ENCODE measurements around the gene TMEM9.

Gene TMEM9

GRCh38 chr1:201169203-201169602 is 14.9 kb upstream of the TMEM9 start:
- TF ChIP-seq EP300 (IDR thresholded peaks at IDR 0.05; ENCODE audit: borderline replicate concordance): no peak
- TF ChIP-seq TAF1 (IDR thresholded peaks at IDR 0.05; ENCODE audit: low read depth): no peak
- no peak for TF ChIP-seq NFIC (IDR thresholded peaks at IDR 0.05)
- TF ChIP-seq MAX (IDR thresholded peaks at IDR 0.05): no peak
- no peak for TF ChIP-seq TCF12 (IDR thresholded peaks at IDR 0.05; ENCODE audit: low read depth)
- TF ChIP-seq REST (IDR thresholded peaks at IDR 0.05; ENCODE audit: low read depth): no peak
- TF ChIP-seq FOXM1 (IDR thresholded peaks at IDR 0.05; ENCODE audit: borderline replicate concordance, low read depth): no peak

GRCh38 chr1:201167041-201167991 is 13.0 kb upstream of the TMEM9 start:
- TF ChIP-seq YY1 (IDR thresholded peaks at IDR 0.05; ENCODE audit: low read depth): no peak
- TF ChIP-seq REST (IDR thresholded peaks at IDR 0.05; ENCODE audit: low read depth): no peak
- TF ChIP-seq MAX (IDR thresholded peaks at IDR 0.05): no peak
- TF ChIP-seq ZBTB7A (IDR thresholded peaks at IDR 0.05; ENCODE audit: low read depth): no peak
- no peak for TF ChIP-seq FOXM1 (IDR thresholded peaks at IDR 0.05; ENCODE audit: borderline replicate concordance, low read depth)
- TF ChIP-seq TEAD4 (IDR thresholded peaks at IDR 0.05): no peak
- no peak for TF ChIP-seq TCF12 (IDR thresholded peaks at IDR 0.05; ENCODE audit: low read depth)
- no peak for TF ChIP-seq NFIC (IDR thresholded peaks at IDR 0.05)
- no peak for TF ChIP-seq TAF1 (IDR thresholded peaks at IDR 0.05; ENCODE audit: low read depth)
- no peak for TF ChIP-seq EGR1 (IDR thresholded peaks at IDR 0.05)
- no peak for TF ChIP-seq EP300 (IDR thresholded peaks at IDR 0.05; ENCODE audit: borderline replicate concordance)
- TF ChIP-seq RAD21 (IDR thresholded peaks at IDR 0.05; ENCODE audit: low read depth): no peak
- no peak for TF ChIP-seq CREB1 (IDR thresholded peaks at IDR 0.05; ENCODE audit: low read depth)
- TF ChIP-seq USF1 (IDR thresholded peaks at IDR 0.05): no peak
- TF ChIP-seq CEBPB (IDR thresholded peaks at IDR 0.05): no peak

GRCh38 chr1:201164645-201165044 is 10.4 kb upstream of the TMEM9 start:
- TF ChIP-seq EP300 (IDR thresholded peaks at IDR 0.05; ENCODE audit: borderline replicate concordance) (no peak), CREB1 (IDR thresholded peaks at IDR 0.05; ENCODE audit: low read depth) (no peak), ZBTB7A (IDR thresholded peaks at IDR 0.05; ENCODE audit: low read depth) (no peak), NFIC (IDR thresholded peaks at IDR 0.05) (no peak), RAD21 (IDR thresholded peaks at IDR 0.05; ENCODE audit: low read depth) (no peak), FOXM1 (IDR thresholded peaks at IDR 0.05; ENCODE audit: borderline replicate concordance, low read depth) (no peak), YY1 (IDR thresholded peaks at IDR 0.05; ENCODE audit: low read depth) (no peak), EGR1 (IDR thresholded peaks at IDR 0.05) (no peak), MAX (IDR thresholded peaks at IDR 0.05) (no peak), TAF1 (IDR thresholded peaks at IDR 0.05; ENCODE audit: low read depth) (no peak), TCF12 (IDR thresholded peaks at IDR 0.05; ENCODE audit: low read depth) (no peak), REST (IDR thresholded peaks at IDR 0.05; ENCODE audit: low read depth) (no peak), CEBPB (IDR thresholded peaks at IDR 0.05) (no peak), USF1 (IDR thresholded peaks at IDR 0.05) (no peak), TEAD4 (IDR thresholded peaks at IDR 0.05) (no peak)

GRCh38 chr1:201163707-201164106 is 9.4 kb upstream of the TMEM9 start:
- no peak for TF ChIP-seq TAF1 (IDR thresholded peaks at IDR 0.05; ENCODE audit: low read depth)
- TF ChIP-seq CEBPB (IDR thresholded peaks at IDR 0.05): no peak
- no peak for TF ChIP-seq MAX (IDR thresholded peaks at IDR 0.05)
- no peak for TF ChIP-seq FOXM1 (IDR thresholded peaks at IDR 0.05; ENCODE audit: borderline replicate concordance, low read depth)
- TF ChIP-seq TCF12 (IDR thresholded peaks at IDR 0.05; ENCODE audit: low read depth): no peak
- no peak for TF ChIP-seq USF1 (IDR thresholded peaks at IDR 0.05)
- no peak for TF ChIP-seq CREB1 (IDR thresholded peaks at IDR 0.05; ENCODE audit: low read depth)
- no peak for TF ChIP-seq YY1 (IDR thresholded peaks at IDR 0.05; ENCODE audit: low read depth)
- no peak for TF ChIP-seq EP300 (IDR thresholded peaks at IDR 0.05; ENCODE audit: borderline replicate concordance)
- TF ChIP-seq ZBTB7A (IDR thresholded peaks at IDR 0.05; ENCODE audit: low read depth): no peak
- TF ChIP-seq NFIC (IDR thresholded peaks at IDR 0.05): no peak
- TF ChIP-seq REST (IDR thresholded peaks at IDR 0.05; ENCODE audit: low read depth): no peak
- TF ChIP-seq EGR1 (IDR thresholded peaks at IDR 0.05): no peak
- no peak for TF ChIP-seq TEAD4 (IDR thresholded peaks at IDR 0.05)
- no peak for TF ChIP-seq RAD21 (IDR thresholded peaks at IDR 0.05; ENCODE audit: low read depth)

Data from Ishikawa (cell line).